C4-2B (cell line): ENCODE measurements around the gene COL13A1.

Experiments used
- CTCF ChIP-seq: fragments of 450-650 bp; conservative IDR thresholded peaks from 2 replicates; pipeline ENCODE4 v1.5.1; 2017; ENCODE audit warnings: mild to moderate bottlenecking
- ZFX ChIP-seq: fragments of 450-650 bp; IDR thresholded peaks from 2 replicates; pipeline ENCODE4 v1.6.1; 2017

GRCh38 chr10:69757206-69757552 lies 44.5 kb upstream of the COL13A1 start:
- TF ChIP-seq CTCF: no peak
- no peak for TF ChIP-seq ZFX
